Neuronal stem cell (in vitro differentiated cells): ENCODE measurements around the gene SPHK2.
A peak's percentile ranks its signal among the peaks of the same experiment; 100 is the strongest.

Experiments
- DNase-seq: peaks from one replicate; pipeline ENCODE4 v3.0.0-alpha.2; 2013; ENCODE audit warnings: low spot score
- H2AFZ ChIP-seq: one replicate; pipeline ENCODE4 v1.6.1; 2013; ENCODE audit warnings: mild to moderate bottlenecking, low read length, inconsistent platforms
- H2AK5ac ChIP-seq: 2 replicates; pipeline ENCODE4 v1.6.1; 2013; ENCODE audit warnings: low read depth, mild to moderate bottlenecking, inconsistent platforms, low read length, moderate library complexity, mixed read lengths
- H2BK120ac ChIP-seq: 2 replicates; pipeline ENCODE4 v1.6.1; 2013; ENCODE audit warnings: low read depth, mild to moderate bottlenecking, inconsistent platforms, low read length, moderate library complexity, mixed read lengths
- H2BK12ac ChIP-seq: one replicate; pipeline ENCODE4 v1.6.1; 2013; ENCODE audit warnings: low read length, inconsistent platforms
- H2BK15ac ChIP-seq: 2 replicates; pipeline ENCODE4 v1.6.1; 2013; ENCODE audit warnings: mild to moderate bottlenecking, low read length, inconsistent platforms, mixed read lengths
- H2BK5ac ChIP-seq: one replicate; pipeline ENCODE4 v1.6.1; 2013; ENCODE audit warnings: inconsistent platforms, mild to moderate bottlenecking, low read length, moderate library complexity
- H3K14ac ChIP-seq: one replicate; pipeline ENCODE4 v1.6.1; 2013; ENCODE audit warnings: low read length, inconsistent platforms
- H3K18ac ChIP-seq: 2 replicates; pipeline ENCODE4 v1.6.1; 2013; ENCODE audit warnings: low read length, inconsistent platforms
- H3K23ac ChIP-seq: 2 replicates; pipeline ENCODE4 v1.6.1; 2013; ENCODE audit warnings: low read depth, mild to moderate bottlenecking, mixed read lengths, low read length, inconsistent platforms; ENCODE audit not compliant: poor library complexity
- H3K27ac ChIP-seq: replicated peaks from 3 replicates; pipeline ENCODE4 v1.5.1; 2013; ENCODE audit warnings: low read length, inconsistent platforms
- H3K27me3 ChIP-seq, 3 experiments: 2 replicates each; pipeline ENCODE4 v1.6.1; 2013; ENCODE audit warnings: low read length in 3 of 3, mild to moderate bottlenecking in 2 of 3, inconsistent platforms in 1 of 3, low read depth in 1 of 3, mixed read lengths in 1 of 3, moderate library complexity in 1 of 3; ENCODE audit not compliant: control insufficient read depth in 3 of 3, insufficient read depth in 3 of 3
- H3K36me3 ChIP-seq, 2 donors: replicated peaks in 1 of 2; 2 replicates each; pipeline ENCODE4 v1.6.1; 2013; ENCODE audit warnings: low read length in 2 of 2; ENCODE audit not compliant: control insufficient read depth in 2 of 2, insufficient read depth in 2 of 2
- H3K4ac ChIP-seq: 2 replicates; pipeline ENCODE4 v1.6.1; 2013; ENCODE audit warnings: inconsistent platforms, mild to moderate bottlenecking, low read length, moderate library complexity
- H3K4me1 ChIP-seq, 2 donors: 1 replicate in 1 of 2; 2 replicates in 1 of 2; pipeline ENCODE4 v1.6.1; 2013; ENCODE audit warnings: low read length in 2 of 2, low read depth in 1 of 2; ENCODE audit not compliant: control insufficient read depth in 2 of 2, insufficient read depth in 1 of 2
- H3K4me2 ChIP-seq: one replicate; pipeline ENCODE4 v1.6.1; 2013; ENCODE audit warnings: mild to moderate bottlenecking, low read length, inconsistent platforms; ENCODE audit not compliant: insufficient read depth, poor library complexity, severe bottlenecking
- H3K4me3 ChIP-seq, 2 donors: 2 replicates each; pipeline ENCODE4 v1.5.1; 2013; ENCODE audit warnings: low read length in 2 of 2, mild to moderate bottlenecking in 2 of 2, inconsistent platforms in 1 of 2, moderate library complexity in 1 of 2
- H3K79me1 ChIP-seq: one replicate; pipeline ENCODE4 v1.6.1; 2013; ENCODE audit warnings: low read depth, mild to moderate bottlenecking, inconsistent platforms, low read length, moderate library complexity
- H3K9ac ChIP-seq: one replicate; pipeline ENCODE4 v1.6.1; 2013; ENCODE audit warnings: mild to moderate bottlenecking, low read depth, low read length, inconsistent platforms; ENCODE audit not compliant: poor library complexity
- H3K9me3 ChIP-seq, 2 donors: replicated peaks in 1 of 2; 2 replicates each; pipeline versions ENCODE3 to v1.6.1; 2013; ENCODE audit warnings: low read length in 2 of 2, mild to moderate bottlenecking in 2 of 2, inconsistent platforms in 1 of 2, low read depth in 1 of 2, mixed read lengths in 1 of 2, moderate library complexity in 1 of 2; ENCODE audit not compliant: control insufficient read depth in 2 of 2, insufficient read depth in 1 of 2
- H4K8ac ChIP-seq: one replicate; pipeline ENCODE4 v1.6.1; 2013; ENCODE audit warnings: low read depth, mild to moderate bottlenecking, inconsistent platforms, low read length, moderate library complexity
- H4K91ac ChIP-seq: one replicate; pipeline ENCODE4 v1.6.1; 2013; ENCODE audit warnings: low read length, low read depth, mild to moderate bottlenecking, inconsistent platforms; ENCODE audit not compliant: poor library complexity
- WGBS, 2 donors: extraction: QIAGEN DNeasy Blood & Tissue Kit; methylation state at CpG; one replicate each; pipeline ENCODE4 v1.1.7; 2013; ENCODE audit warnings: missing lambda C conversion rate in 2 of 2, mixed read lengths in 1 of 2; ENCODE audit not compliant: insufficient read length in 2 of 2, insufficient replicate concordance in 1 of 2; ENCODE audit errors: extremely low coverage in 2 of 2; 5-methylcytosine and 5-hydroxymethylcytosine counted together

Gene SPHK2

DNA sequence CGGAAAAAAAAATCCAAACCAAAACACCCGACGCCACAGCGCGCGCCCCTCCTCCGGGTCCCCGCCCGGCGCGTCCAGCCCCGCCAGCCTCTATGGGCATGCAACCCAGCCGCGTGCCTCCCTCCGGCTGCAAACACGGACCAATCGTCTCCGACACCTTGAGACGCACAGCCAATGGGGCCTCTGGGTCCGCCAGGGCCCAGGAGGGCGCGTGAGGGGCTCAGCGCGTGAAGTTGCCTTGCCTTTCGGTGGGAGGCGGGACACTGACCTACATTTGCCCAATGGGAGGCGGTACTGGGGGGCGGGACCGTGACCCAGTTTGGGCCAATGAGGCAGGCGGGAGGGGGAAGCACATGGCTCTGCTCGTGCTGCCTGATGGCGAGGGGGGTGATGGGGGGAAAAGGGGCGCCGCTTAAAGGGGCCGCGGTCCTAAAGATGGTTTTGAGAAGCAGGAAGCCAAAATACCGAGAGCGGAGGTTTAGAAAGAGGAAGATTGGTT, 18.2 kb downstream of the SPHK2 start:
- Histone ChIP-seq H3K18ac (no peak overlapping the region), H3K14ac (no peak overlapping the region), H3K4me2 (peak overlapping the region; percentile 97), H3K4me1 (peaks cover 20 to 36% of the 10 kb centered on the region in 2 donors), H3K4ac (no peak overlapping the region), H2AK5ac (no peak overlapping the region), H2BK120ac (no peak overlapping the region), H3K9ac (no peak overlapping the region), H3K23ac (peak overlapping the region; percentile 3), H2BK12ac (no peak overlapping the region), H3K36me3 (peaks cover 5 to 9% of the 10 kb centered on the region in 2 donors), H3K27ac (peak overlapping the region; percentile 89), H4K8ac (no peak overlapping the region), H3K79me1 (no peaks in the 10 kb centered on the region), H2BK15ac (no peak overlapping the region), H3K27me3 (peaks cover 0 to 4% (median 0%) of the 10 kb centered on the region in 3 experiments), H3K4me3 (peak overlapping the region; percentile 71), H2AFZ (peak overlapping the region; percentile 77), H3K9me3 (peaks cover 0 to 3% of the 10 kb centered on the region in 2 donors), H2BK5ac (no peak overlapping the region), H4K91ac (no peak overlapping the region)
- peak; percentile 99 for DNase-seq
- WGBS, 2 donors, result no CpG with 5 or more reads among the region's 38 CpGs

DNA sequence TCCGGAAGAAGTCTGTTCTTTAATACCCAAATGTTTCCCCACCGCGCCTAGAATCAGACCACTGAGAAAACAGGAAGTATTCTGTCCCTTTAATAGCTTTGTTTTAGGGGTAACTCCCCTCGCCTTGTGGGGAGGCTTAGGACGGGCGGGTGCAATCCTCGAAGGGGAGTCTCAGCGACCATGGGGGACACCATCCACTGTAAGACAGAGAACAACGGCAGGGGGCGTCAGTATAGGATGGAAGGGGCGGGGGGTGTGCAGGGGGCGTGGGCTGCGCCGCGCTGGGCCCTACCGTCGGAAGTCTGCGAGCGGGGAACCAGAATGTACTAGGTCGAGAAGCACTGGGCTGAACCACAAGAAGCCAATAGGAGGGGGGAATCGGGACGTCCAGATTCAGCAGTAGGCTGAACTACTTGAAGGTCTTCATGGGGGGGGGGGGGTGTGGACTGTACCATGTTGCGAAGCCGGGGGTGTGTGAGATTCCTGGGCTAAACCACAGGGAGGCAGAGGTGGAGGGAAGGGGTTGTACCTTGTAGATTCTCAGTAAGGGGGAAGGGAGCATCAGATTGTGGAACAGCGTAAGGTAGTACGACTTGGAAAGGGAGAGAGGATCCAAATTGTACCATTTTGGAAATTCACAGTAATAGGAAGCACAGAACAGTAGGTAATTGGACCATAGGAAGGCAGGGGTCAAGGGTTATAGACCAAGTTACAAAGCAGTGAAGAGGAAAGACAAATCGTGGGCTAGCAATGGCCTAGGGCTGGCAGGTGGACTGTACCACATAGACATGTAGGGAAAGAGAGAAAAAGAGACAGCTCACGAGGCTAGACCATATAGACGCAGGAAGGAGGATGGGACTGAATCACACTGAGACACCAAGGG, 18.9 kb downstream of the SPHK2 start:
- Histone ChIP-seq H3K4me2 (peak overlapping the region; percentile 97), H3K4me3 (peak overlapping the region; percentile 71)
- peak; percentile 90 for DNase-seq

DNA sequence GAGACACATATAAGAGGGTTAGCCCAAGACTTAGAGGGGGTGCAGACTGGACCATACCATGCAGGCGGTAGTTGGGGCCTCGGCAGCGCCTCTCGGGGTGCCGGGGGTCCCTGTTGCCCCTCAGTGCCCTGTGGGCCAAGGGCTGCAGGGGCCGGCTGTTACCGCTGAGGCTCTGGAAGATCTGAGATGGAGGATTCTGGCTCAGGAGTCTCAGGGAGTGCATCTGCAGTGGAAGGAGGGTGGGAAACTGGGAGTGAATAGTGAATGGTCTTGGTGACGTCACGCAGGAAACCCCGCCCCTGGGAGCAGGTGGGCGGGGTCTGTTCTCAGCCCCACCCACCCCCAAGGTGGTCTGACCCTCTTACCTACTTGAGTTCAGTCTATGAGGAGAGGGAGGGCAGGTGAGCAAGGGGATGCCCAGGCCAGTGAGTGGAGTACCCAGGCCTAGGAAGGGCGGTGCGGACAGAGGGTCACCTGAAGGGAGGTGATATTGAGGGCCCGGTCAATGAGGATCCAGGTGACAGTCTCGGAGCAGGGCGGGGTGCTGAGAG, 19.6 kb downstream of the SPHK2 start:
- Histone ChIP-seq H3K4ac (no peak overlapping the region), H2BK12ac (peak overlapping the region; percentile 78), H4K8ac (no peak overlapping the region), H3K9ac (peak overlapping the region; percentile 46), H3K4me2 (no peak overlapping the region), H3K27me3 (peaks cover 0 to 4% (median 0%) of the 10 kb centered on the region in 3 experiments), H3K23ac (no peak overlapping the region), H2AFZ (peak overlapping the region; percentile 77), H2BK120ac (peak overlapping the region; percentile 65), H4K91ac (no peak overlapping the region), H3K4me1 (peaks cover 16 to 26% of the 10 kb centered on the region in 2 donors), H3K27ac (peak overlapping the region; percentile 59), H3K14ac (no peak overlapping the region), H3K79me1 (no peaks in the 10 kb centered on the region), H2AK5ac (peak overlapping the region; percentile 62), H3K9me3 (peaks cover 0 to 3% of the 10 kb centered on the region in 2 donors), H2BK15ac (peak overlapping the region; percentile 19), H2BK5ac (no peak overlapping the region), H3K36me3 (peaks cover 0 to 4% of the 10 kb centered on the region in 2 donors), H3K18ac (peak overlapping the region; percentile 53), H3K4me3 (peak overlapping the region in 1 of 2 donors; percentile 71)
- no CpG with 5 or more reads among the region's 16 CpGs for WGBS, 2 donors
- DNase-seq, result no peak

More for the DNA sequence above, 18.9 kb downstream of the SPHK2 start:
- peak overlapping the region; percentile 89 for H3K27ac ChIP-seq
- H3K79me1 ChIP-seq, result no peaks in the 10 kb centered on the region
- H3K23ac ChIP-seq, result no peak overlapping the region
- H4K91ac ChIP-seq, result no peak overlapping the region
- H2BK15ac ChIP-seq, result peak overlapping the region; percentile 80
- peak overlapping the region; percentile 62 for H2AK5ac ChIP-seq
- no peak overlapping the region for H2BK5ac ChIP-seq
- H3K9ac ChIP-seq, result peak overlapping the region; percentile 46
- peaks cover under 1 to 7% of the 10 kb centered on the region in 2 donors for H3K36me3 ChIP-seq
- no peak overlapping the region for H4K8ac ChIP-seq
- H3K14ac ChIP-seq, result no peak overlapping the region
- WGBS, 2 donors, result no CpG with 5 or more reads among the region's 29 CpGs
- H2BK12ac ChIP-seq, result peak overlapping the region; percentile 48
- peaks cover 0 to 3% of the 10 kb centered on the region in 2 donors for H3K9me3 ChIP-seq
- H3K4me1 ChIP-seq, result peaks cover 20 to 29% of the 10 kb centered on the region in 2 donors
- peaks cover 0 to 4% (median 0%) of the 10 kb centered on the region in 3 experiments for H3K27me3 ChIP-seq
- H3K4ac ChIP-seq, result no peak overlapping the region
- no peak overlapping the region for H2BK120ac ChIP-seq
- peak overlapping the region; percentile 93 for H3K18ac ChIP-seq
- peak overlapping the region; percentile 77 for H2AFZ ChIP-seq
